ENCODE measurements around the gene CD22. TPM values are rescaled to one million over a fixed set of nuclear protein-coding genes. Genes with fewer than 3 reads are reported as not detected.
A peak's percentile ranks its signal among the peaks of the same experiment; 100 is the strongest.

Gene CD22
- total and polyA plus RNA-seq, 10 of the 15 experiments (the other 5 are each of a cell fraction or from before 2014, with no cell fraction given), result 23.0 to 344 (median 181) TPM

DNA sequence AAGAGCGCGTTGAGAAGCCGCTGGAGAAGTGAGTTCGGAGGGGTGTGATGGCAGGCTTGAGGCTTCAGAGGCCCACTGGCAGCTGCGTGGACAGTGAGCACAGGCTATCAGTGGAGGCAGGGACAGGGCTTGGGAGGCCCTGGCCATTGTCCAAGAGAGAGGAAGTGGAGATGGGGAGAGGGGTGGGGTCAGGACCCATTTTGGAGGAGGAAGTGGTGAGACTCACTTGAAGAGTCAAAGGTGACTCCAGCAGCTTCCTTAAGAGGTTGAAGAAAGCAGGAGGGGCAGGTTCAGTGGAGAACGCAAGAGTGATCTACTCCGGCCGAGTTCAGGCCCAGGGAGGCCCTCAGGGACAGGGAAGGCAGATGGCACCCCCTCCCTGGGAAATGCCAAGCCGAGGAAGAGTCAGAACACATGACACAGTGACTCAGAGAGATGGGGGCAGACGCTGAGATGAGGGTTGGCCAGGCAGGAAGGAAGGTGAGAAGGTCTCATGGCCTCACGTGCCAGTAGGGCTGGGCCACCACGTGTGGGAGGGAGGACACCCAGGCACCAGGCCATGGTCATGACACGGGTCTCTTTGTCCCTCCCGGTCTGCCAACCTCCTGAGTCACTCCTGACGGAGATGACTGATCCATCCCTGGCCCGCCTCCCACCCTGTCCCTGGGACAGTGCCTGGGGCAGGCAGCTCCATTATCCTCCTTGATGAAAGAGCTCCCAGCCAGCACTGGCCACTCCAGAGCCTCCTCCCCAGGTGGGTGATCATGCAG is 10.1 kb upstream of the CD22 start:
- ChIA-PET RAD21 (ENCODE audit: unreplicated experiment) (interaction anchor here (0.7 to 4.5 kb wide), 6 partner anchors 13 to 144 kb away, joined by 3 to 54 read pairs (median 4); partner anchors contain the start of gene CD22), SMC1A (ENCODE audit: uncharacterized antibody, unreplicated experiment) (interaction anchor here (0.9 to 11.0 kb wide), 6 partner anchors 10 to 44 kb away, joined by 3 to 122 read pairs (median 8); partner anchors contain the start of genes CD22 and FFAR1), CTCF (interaction anchor here (0.9 to 4.7 kb wide), 5 partner anchors 10 to 191 kb away, joined by 3 to 35 read pairs (median 3); partner anchors contain the start of gene CD22), POLR2A (interaction anchor here (2.1 to 3.3 kb wide), 2 partner anchors 11 to 15 kb away, joined by 27 to 33 read pairs; partner anchors contain the start of gene CD22)
- no peaks in the 10 kb centered on the region for H4K20me1 ChIP-seq (ENCODE audit: control insufficient read depth, insufficient read depth)
- in situ Hi-C loops (cut with MboI) (no loop called here), intact Hi-C loops (cut with micrococcal nuclease; ENCODE audit: unreplicated experiment) (no loop called here)
- FAIRE-seq (no peak), ATAC-seq (peak; percentile 18; the same call in 1 of the 3 replicates), DNase-seq (ENCODE audit: low read depth, low spot score) (no peak)
- peaks cover 27% of the 10 kb centered on the region for H3K4me1 ChIP-seq (ENCODE audit: control insufficient read depth, insufficient read depth, low read length)
- no peaks in the 10 kb centered on the region for H3K36me3 ChIP-seq (ENCODE audit: control insufficient read depth in 2 of 2, insufficient read depth in 2 of 2, low read length in 1 of 2)
- TF ChIP-seq PML (IDR thresholded peaks at IDR 0.05; ENCODE audit: low read length) (no peak), NR2F1 (conservative IDR thresholded peaks at IDR 0.05) (peak; percentile 85), ASH2L (IDR thresholded peaks at IDR 0.05; ENCODE audit: borderline replicate concordance, low read depth) (no peak), MXI1 (IDR thresholded peaks at IDR 0.05; ENCODE audit: low read depth, low read length) (no peak), SRF (IDR thresholded peaks at IDR 0.05; ENCODE audit: low read depth in 2 of 2, low read length in 2 of 2) (0 out of 4 replicates have a peak, but pooled peaks of 1 of the 2 experiments have one; percentile 9), LARP7 (IDR thresholded peaks at IDR 0.05) (0 out of 2 replicates have a peak, but pooled peaks have one; percentile 44), BHLHE40 (IDR thresholded peaks at IDR 0.05; ENCODE audit: borderline replicate concordance in 1 of 2, low read depth in 2 of 2, low read length in 1 of 2) (peak; percentile 92 to 93), RAD51 (IDR thresholded peaks at IDR 0.05) (0 out of 2 replicates have a peak, but pooled peaks have one; percentile 29), ZZZ3 (IDR thresholded peaks at IDR 0.05; ENCODE audit: control insufficient read depth, insufficient read length, low read depth) (no peak), KAT2A (conservative IDR thresholded peaks at IDR 0.05; ENCODE audit: control insufficient read depth, low read depth, low read length) (no peak), FOS (IDR thresholded peaks at IDR 0.05; ENCODE audit: borderline replicate concordance, extremely low read depth, insufficient read length) (no peak)
- TF ChIP-seq, protein P1, sequence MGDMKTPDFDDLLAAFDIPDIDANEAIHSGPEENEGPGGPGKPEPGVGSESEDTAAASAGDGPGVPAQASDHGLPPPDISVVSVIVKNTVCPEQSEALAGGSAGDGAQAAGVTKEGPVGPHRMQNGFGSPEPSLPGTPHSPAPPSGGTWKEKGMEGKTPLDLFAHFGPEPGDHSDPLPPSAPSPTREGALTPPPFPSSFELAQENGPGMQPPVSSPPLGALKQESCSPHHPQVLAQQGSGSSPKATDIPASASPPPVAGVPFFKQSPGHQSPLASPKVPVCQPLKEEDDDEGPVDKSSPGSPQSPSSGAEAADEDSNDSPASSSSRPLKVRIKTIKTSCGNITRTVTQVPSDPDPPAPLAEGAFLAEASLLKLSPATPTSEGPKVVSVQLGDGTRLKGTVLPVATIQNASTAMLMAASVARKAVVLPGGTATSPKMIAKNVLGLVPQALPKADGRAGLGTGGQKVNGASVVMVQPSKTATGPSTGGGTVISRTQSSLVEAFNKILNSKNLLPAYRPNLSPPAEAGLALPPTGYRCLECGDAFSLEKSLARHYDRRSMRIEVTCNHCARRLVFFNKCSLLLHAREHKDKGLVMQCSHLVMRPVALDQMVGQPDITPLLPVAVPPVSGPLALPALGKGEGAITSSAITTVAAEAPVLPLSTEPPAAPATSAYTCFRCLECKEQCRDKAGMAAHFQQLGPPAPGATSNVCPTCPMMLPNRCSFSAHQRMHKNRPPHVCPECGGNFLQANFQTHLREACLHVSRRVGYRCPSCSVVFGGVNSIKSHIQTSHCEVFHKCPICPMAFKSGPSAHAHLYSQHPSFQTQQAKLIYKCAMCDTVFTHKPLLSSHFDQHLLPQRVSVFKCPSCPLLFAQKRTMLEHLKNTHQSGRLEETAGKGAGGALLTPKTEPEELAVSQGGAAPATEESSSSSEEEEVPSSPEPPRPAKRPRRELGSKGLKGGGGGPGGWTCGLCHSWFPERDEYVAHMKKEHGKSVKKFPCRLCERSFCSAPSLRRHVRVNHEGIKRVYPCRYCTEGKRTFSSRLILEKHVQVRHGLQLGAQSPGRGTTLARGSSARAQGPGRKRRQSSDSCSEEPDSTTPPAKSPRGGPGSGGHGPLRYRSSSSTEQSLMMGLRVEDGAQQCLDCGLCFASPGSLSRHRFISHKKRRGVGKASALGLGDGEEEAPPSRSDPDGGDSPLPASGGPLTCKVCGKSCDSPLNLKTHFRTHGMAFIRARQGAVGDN (IDR thresholded peaks at IDR 0.05), result peak; percentile 76
- TF ChIP-seq, protein P2, sequence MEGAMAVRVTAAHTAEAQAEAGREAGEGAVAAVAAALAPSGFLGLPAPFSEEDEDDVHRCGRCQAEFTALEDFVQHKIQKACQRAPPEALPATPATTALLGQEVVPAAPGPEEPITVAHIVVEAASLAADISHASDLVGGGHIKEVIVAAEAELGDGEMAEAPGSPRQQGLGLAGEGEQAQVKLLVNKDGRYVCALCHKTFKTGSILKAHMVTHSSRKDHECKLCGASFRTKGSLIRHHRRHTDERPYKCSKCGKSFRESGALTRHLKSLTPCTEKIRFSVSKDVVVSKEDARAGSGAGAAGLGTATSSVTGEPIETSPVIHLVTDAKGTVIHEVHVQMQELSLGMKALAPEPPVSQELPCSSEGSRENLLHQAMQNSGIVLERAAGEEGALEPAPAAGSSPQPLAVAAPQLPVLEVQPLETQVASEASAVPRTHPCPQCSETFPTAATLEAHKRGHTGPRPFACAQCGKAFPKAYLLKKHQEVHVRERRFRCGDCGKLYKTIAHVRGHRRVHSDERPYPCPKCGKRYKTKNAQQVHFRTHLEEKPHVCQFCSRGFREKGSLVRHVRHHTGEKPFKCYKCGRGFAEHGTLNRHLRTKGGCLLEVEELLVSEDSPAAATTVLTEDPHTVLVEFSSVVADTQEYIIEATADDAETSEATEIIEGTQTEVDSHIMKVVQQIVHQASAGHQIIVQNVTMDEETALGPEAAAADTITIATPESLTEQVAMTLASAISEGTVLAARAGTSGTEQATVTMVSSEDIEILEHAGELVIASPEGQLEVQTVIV (IDR thresholded peaks at IDR 0.05; ENCODE audit: borderline replicate concordance, partially characterized antibody), result no peak
- TF ChIP-seq, protein P3, sequence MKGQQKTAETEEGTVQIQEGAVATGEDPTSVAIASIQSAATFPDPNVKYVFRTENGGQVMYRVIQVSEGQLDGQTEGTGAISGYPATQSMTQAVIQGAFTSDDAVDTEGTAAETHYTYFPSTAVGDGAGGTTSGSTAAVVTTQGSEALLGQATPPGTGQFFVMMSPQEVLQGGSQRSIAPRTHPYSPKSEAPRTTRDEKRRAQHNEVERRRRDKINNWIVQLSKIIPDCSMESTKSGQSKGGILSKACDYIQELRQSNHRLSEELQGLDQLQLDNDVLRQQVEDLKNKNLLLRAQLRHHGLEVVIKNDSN (IDR thresholded peaks at IDR 0.05; ENCODE audit: borderline replicate concordance, extremely low read length, insufficient read depth, low read depth, low read length), result peak; percentile 54
- H3K27me3 ChIP-seq (replicated peaks in 1 of 2; ENCODE audit: control insufficient read depth in 2 of 2, insufficient read depth in 2 of 2, low read length in 1 of 2), result no peaks in the 10 kb centered on the region
- H3K9me3 ChIP-seq (replicated peaks; ENCODE audit: control insufficient read depth, insufficient read depth, low read length), result peaks cover 2% of the 10 kb centered on the region; the same call in 2 of the 3 replicates
- no peak overlapping the region for H3K27ac ChIP-seq (ENCODE audit: control insufficient read depth, insufficient read depth)
- no peak overlapping the region for H3K9ac ChIP-seq (ENCODE audit: control insufficient read depth, insufficient read depth, low read length)
- H3K4me3 ChIP-seq, result no peak overlapping the region
- H3K79me2 ChIP-seq (ENCODE audit: control insufficient read depth, insufficient read depth, low read length), result no peaks in the 10 kb centered on the region
- no TSS peak for BruUV-seq (replicated peaks)
- H3K4me2 ChIP-seq (ENCODE audit: control insufficient read depth, insufficient read depth), result no peak overlapping the region
- H2AFZ ChIP-seq (ENCODE audit: control insufficient read depth, low read depth, low read length), result peak overlapping the region; percentile 3
- WGBS (ENCODE audit: insufficient coverage, insufficient replicate concordance, low lambda C conversion rate, missing lambda C conversion rate), result 69% methylated on average over 14 of the region's 16 CpGs
